ENCODE results near the gene SLC9A9. TPM values are rescaled to one million over a fixed set of nuclear protein-coding genes. Genes with fewer than 3 reads are reported as not detected.

Gene SLC9A9
- total RNA-seq, 1 donor from 2014 or later, result 0.22 TPM

DNA sequence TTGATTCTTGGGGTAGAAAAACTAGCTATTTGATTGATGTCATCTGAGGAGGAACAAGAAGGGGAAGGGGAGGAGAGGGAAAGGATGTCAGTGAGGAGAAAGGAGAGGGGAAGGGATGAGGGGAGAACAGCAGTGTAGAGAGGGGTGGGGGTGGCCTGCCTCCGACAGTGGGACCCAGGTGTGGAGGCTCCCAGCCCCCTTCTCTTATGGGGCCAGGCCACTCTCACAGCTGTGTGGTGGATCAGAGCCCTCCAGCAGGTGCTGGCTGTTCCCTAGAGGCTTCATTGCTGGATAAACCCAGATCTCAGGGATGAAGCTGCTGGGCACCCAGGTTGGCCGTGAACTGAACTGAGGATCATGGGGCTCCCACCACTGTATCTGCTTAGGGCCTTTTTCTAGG, 464.2 kb downstream of the SLC9A9 start:
- no peak overlapping the region for H3K9ac ChIP-seq
- Mint-ChIP-seq H3K27ac (no peak overlapping the region), H3K4me3 (no peak overlapping the region), H3K36me3 (no peaks in the 10 kb centered on the region), H3K9me3 (peaks cover 5% of the 10 kb centered on the region), H3K27me3 (ENCODE audit: insufficient read depth, low read depth) (peaks cover 6% of the 10 kb centered on the region), H3K4me1 (peaks cover 21% of the 10 kb centered on the region)
- H3K36me3 ChIP-seq, result no peaks in the 10 kb centered on the region
- no peaks in the 10 kb centered on the region for H3F3A ChIP-seq (ENCODE audit: low read depth)
- no peak overlapping the region for H2AFZ ChIP-seq (replicated peaks)
- H3K27me3 ChIP-seq, result no peaks in the 10 kb centered on the region
- H3K4me3 ChIP-seq, result no peak overlapping the region
- no peaks in the 10 kb centered on the region for H4K20me1 ChIP-seq (ENCODE audit: low read depth)
- H3K9me3 ChIP-seq (ENCODE audit: low read depth), result no peaks in the 10 kb centered on the region
- TF ChIP-seq EZH2phosphoT487 (IDR thresholded peaks at IDR 0.05), result no peak
- no peak for TF ChIP-seq EZH2 (IDR thresholded peaks at IDR 0.05)
- TF ChIP-seq, protein P1, sequence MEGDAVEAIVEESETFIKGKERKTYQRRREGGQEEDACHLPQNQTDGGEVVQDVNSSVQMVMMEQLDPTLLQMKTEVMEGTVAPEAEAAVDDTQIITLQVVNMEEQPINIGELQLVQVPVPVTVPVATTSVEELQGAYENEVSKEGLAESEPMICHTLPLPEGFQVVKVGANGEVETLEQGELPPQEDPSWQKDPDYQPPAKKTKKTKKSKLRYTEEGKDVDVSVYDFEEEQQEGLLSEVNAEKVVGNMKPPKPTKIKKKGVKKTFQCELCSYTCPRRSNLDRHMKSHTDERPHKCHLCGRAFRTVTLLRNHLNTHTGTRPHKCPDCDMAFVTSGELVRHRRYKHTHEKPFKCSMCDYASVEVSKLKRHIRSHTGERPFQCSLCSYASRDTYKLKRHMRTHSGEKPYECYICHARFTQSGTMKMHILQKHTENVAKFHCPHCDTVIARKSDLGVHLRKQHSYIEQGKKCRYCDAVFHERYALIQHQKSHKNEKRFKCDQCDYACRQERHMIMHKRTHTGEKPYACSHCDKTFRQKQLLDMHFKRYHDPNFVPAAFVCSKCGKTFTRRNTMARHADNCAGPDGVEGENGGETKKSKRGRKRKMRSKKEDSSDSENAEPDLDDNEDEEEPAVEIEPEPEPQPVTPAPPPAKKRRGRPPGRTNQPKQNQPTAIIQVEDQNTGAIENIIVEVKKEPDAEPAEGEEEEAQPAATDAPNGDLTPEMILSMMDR (IDR thresholded peaks at IDR 0.05), result no peak
- no peak overlapping the region for H3K27ac ChIP-seq
- DNase-seq (ENCODE audit: low spot score), result no peak
- H3K79me2 ChIP-seq (ENCODE audit: low read depth), result no peaks in the 10 kb centered on the region
- no peak overlapping the region for H3K4me2 ChIP-seq
- H3K4me1 ChIP-seq, result peaks cover 10% of the 10 kb centered on the region

DNA sequence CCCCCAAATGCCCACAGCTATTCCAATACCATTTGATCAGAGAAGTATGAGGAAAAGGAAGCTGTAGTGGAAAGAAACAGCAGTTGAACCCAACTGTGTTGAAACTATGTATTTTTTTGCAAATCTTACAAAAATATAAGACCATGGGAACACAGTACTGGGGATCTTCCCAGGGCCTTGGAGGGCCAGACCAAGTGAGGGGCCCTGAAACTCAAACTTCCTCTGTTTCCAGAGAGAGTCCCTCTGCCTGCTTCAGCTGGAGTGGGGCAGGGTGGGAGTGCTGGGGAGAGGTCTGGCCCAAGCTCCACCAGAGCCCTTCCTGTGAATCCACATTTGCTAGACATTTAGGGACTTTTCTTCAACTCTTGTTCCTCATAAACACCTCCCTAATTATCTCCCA, 464.8 kb downstream of the SLC9A9 start:
- Histone ChIP-seq H3F3A (ENCODE audit: low read depth) (no peaks in the 10 kb centered on the region), H4K20me1 (ENCODE audit: low read depth) (no peaks in the 10 kb centered on the region), H2AFZ (replicated peaks) (no peak overlapping the region), H3K27me3 (no peaks in the 10 kb centered on the region), H3K4me1 (peaks cover 10% of the 10 kb centered on the region), H3K27ac (no peak overlapping the region), H3K79me2 (ENCODE audit: low read depth) (no peaks in the 10 kb centered on the region), H3K4me3 (no peak overlapping the region), H3K9ac (no peak overlapping the region), H3K36me3 (no peaks in the 10 kb centered on the region), H3K4me2 (no peak overlapping the region), H3K9me3 (ENCODE audit: low read depth) (no peaks in the 10 kb centered on the region)
- no peak for TF ChIP-seq EZH2 (IDR thresholded peaks at IDR 0.05)
- TF ChIP-seq, protein P1 (IDR thresholded peaks at IDR 0.05), result no peak
- no peak for TF ChIP-seq EZH2phosphoT487 (IDR thresholded peaks at IDR 0.05)
- Mint-ChIP-seq H3K36me3 (no peaks in the 10 kb centered on the region), H3K9me3 (peaks cover 5% of the 10 kb centered on the region), H3K4me3 (no peak overlapping the region), H3K27me3 (ENCODE audit: insufficient read depth, low read depth) (peaks cover 6% of the 10 kb centered on the region), H3K27ac (no peak overlapping the region), H3K4me1 (peaks cover 27% of the 10 kb centered on the region)
- no peak for DNase-seq (ENCODE audit: low spot score)

DNA sequence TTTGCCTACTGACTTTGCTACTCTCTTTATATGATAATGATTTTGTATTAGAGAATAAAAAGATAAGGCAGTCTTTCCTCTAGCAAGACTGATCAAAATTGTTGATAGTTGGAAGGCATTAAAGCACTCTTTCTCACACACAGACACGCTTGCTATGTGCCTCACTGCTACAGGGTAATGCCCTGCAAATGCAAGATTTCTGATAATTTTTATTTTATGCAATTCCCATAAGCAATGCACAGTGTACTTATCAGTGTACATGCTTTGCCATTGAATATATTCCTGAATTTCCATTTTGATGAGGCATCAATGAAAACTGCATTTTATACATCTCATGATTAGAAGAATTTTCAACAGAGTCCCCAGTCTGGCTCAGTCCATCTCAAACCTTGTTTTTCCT, 465.5 kb downstream of the SLC9A9 start:
- DNase-seq (ENCODE audit: low spot score), result no peak
- peaks cover 6% of the 10 kb centered on the region for H3K27me3 Mint-ChIP-seq (ENCODE audit: insufficient read depth, low read depth)

More for the DNA sequence above, 465.5 kb downstream of the SLC9A9 start:
- Histone ChIP-seq H3K36me3 (no peaks in the 10 kb centered on the region), H4K20me1 (ENCODE audit: low read depth) (no peaks in the 10 kb centered on the region), H3K9ac (no peak overlapping the region), H3K4me3 (no peak overlapping the region), H3K79me2 (ENCODE audit: low read depth) (no peaks in the 10 kb centered on the region), H3K4me2 (no peak overlapping the region), H3K27ac (no peak overlapping the region), H3K4me1 (peaks cover 10% of the 10 kb centered on the region), H3F3A (ENCODE audit: low read depth) (no peaks in the 10 kb centered on the region), H3K27me3 (no peaks in the 10 kb centered on the region), H2AFZ (replicated peaks) (no peak overlapping the region), H3K9me3 (ENCODE audit: low read depth) (no peaks in the 10 kb centered on the region)
- no peaks in the 10 kb centered on the region for H3K36me3 Mint-ChIP-seq
- H3K27ac Mint-ChIP-seq, result no peak overlapping the region
- H3K4me1 Mint-ChIP-seq, result peaks cover 30% of the 10 kb centered on the region
- H3K4me3 Mint-ChIP-seq, result no peak overlapping the region
- TF ChIP-seq EZH2 (IDR thresholded peaks at IDR 0.05) (no peak), EZH2phosphoT487 (IDR thresholded peaks at IDR 0.05) (no peak)
- TF ChIP-seq, protein P1 (IDR thresholded peaks at IDR 0.05), result no peak
- H3K9me3 Mint-ChIP-seq, result peaks cover 5% of the 10 kb centered on the region

Measured in neural progenitor cell (in vitro differentiated cells).